NCI-H524 (cell line): ENCODE results near the gene UEVLD.

Experiments
- DNase-seq, 2 experiments: peaks; one replicate each; lab custom pipeline; 2025; lab: John Stamatoyannopoulos, UW

The UEVLD gene

DNA sequence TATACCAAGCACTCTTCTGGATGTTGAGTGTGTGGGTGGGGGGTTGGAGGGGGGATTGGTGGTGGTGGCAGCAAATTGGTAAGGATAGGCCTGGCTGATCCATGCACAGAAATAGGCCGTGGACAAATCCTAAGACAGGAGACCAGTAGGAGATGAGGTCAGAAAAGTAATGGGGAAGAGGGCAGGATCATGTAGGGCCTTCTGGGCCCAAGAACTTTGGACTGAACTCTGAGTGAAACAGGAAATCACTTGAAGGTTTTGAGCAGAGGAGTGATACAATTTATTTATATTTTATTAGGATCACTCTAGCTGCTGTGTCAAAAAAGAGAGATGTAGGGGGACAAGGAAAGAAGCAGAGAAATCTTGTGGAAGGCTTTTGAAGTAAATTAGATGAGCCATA is 90.5 kb downstream of the UEVLD start:
- no peak for DNase-seq

DNA sequence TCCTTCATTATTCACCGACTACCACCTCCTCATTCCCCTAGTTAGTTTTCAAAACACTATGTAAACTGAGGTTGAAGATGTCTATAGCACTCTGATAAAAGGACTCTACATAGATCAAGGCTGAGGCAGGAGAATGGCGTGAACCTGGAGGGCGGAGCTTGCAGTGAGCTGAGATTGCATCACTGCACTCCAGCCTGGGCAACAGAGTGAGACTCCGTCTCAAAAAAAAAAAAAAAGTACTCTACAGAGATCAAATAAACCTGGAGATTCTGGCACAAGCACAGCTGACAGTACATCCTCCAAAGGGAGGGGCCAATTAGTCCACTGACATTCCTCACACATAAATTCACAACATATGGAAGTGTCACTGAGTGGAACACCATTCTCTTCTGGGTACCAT is 92.8 kb downstream of the UEVLD start:
- no peak for DNase-seq

- DNase-seq = no peak
These were observed 93.3 kb downstream of the UEVLD start for GRCh38 chr11:18495271-18495670.

DNA sequence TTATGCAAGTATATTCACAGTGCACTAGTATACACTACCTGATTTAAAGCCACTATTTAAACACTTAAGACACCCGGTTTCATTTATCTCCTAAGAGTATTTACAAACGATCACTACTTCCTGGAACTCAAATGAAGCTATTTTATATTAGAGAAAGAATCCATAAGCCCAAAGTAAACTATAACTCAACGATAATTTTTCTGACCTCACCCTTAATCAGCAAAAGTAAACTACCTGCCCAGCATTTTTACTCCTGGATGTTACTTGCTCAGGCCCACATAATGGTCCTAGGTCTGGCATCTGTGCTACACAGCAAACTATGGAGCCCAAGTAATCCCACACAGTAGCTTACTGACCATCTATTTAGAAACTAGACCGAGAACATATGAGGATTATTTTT is 95.2 kb downstream of the UEVLD start:
- no peak for DNase-seq

- peak in 1 of 2 experiments; percentile 7 for DNase-seq
These were observed 95.6 kb downstream of the UEVLD start for GRCh38 chr11:18492888-18493287.

GRCh38 chr11:18491924-18492323 is 96.6 kb downstream of the UEVLD start:
- no peak for DNase-seq

DNA sequence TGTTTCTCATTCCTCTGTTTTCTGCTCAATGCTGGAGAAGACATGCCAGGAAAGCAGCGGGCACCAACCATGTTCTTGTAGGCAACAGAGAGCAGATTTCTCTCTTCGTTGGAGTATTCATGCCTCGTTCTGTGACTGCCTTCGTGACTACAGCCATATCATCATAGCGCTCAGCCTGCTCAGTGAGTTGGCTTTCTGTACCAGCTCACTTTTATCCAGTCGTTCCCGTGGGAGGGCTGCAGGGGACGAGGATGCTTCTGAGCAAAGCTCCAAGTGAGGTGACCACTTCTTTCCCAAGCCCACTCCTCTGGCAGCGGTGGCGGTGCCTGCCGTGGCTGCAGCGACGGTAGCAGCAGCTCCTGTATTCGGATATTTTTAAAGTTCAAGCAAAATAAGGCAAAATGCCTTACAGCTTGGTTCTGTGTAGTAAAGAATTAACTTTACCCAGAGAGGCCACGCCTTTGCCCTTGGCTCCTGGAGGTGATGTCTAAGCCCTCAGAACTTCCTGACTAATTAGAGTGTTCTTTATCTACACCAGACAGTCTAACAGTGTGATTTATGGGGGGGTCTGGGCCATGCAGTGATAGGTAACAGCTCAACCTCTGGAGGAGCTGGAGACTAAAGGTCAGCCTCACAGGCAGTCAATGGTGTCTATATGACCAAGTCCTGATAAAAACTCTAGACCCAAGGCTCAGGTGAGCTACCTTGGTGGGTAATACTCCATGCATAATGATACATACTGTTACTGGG is 97.6 kb downstream of the UEVLD start:
- DNase-seq = no peak

- no peak for DNase-seq
These were observed 98.2 kb downstream of the UEVLD start for GRCh38 chr11:18490319-18490718.

- no peak for DNase-seq
These were observed 102.5 kb downstream of the UEVLD start for GRCh38 chr11:18485913-18486528.
